RCC 7860 (cell line): ENCODE measurements around the gene MTOR.

Experiments
- DNase-seq: peaks from one replicate; pipeline ENCODE4 v3.0.0-alpha.2; 2015; ENCODE audit warnings: low spot score
- FAIRE-seq: peaks from 2 replicates; lab custom pipeline; 2012; peaks lifted over from hg19 to GRCh38; lab: Jason Lieb, UNC

The MTOR gene

DNA sequence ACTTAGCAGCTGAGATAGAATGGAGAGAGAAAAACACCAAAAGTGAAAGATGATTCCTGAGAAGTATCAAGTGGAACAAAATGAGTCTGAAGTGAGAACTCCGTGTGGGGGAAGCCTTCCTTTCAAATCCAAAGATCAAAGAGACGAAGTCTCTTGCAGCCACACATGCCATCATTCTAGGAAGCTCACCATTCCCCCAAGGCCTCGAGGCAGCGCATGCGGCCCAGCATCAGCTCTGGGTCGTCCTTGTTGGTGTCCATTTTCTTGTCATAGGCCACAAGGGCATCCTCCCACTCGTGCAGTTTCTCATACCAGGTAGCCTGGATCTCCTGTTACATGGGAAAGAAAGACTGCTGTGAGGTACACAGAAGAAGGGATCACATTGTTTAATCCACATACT is 105.4 kb downstream of the MTOR start:
- no peak for FAIRE-seq

DNA sequence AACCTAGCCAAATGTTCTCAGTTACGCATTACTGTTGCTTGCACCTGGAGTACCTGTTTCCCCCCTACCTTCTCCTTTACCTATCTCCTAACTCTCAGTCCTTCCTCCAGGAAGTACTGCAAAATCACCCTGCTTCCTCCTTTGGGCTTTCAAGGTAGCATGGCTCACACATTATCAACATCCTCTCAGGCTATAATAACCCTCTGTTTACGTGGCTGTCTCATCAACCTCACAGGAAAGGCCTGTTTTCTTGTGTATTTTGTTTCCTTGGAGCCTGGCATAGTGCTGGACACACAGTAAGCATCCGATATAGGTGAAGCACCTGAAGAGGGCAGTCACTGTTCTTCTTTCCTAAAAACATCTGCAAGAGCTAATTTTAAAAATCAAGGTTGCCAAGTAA is 105.9 kb downstream of the MTOR start:
- DNase-seq (no peak), FAIRE-seq (no peak)

More for the DNA sequence above, 105.4 kb downstream of the MTOR start:
- no peak for DNase-seq

DNA sequence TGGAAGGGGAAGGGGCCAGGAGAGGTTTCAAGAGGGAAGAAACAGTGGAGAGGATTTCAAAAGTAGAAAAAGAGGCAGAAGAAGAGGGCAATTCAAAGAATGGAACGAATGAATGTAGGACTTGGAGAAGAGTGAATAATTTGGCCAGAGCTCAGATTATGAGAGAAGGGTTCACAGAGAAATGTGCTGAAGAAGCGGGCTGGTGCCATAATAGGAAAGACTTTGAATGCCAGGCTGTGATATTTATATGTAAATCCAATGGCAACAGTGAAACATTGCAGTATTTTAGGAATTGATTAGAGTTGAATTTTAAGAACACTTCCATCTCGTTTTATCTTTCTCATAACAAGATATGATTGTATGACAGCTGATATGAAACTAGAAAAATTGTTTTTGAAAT is 109.2 kb downstream of the MTOR start:
- FAIRE-seq (no peak), DNase-seq (no peak)

GRCh38 chr1:11152755-11153154 is 109.6 kb downstream of the MTOR start:
- no peak for DNase-seq
- no peak for FAIRE-seq

GRCh38 chr1:11151826-11152612 is 110.3 kb downstream of the MTOR start:
- DNase-seq (no peak), FAIRE-seq (no peak)

- no peak for FAIRE-seq
- no peak for DNase-seq
Observed at GRCh38 chr1:11151114-11151513, 111.2 kb downstream of the MTOR start.

- FAIRE-seq: no peak
- no peak for DNase-seq
Observed at GRCh38 chr1:11150326-11150725, 112.0 kb downstream of the MTOR start.

DNA sequence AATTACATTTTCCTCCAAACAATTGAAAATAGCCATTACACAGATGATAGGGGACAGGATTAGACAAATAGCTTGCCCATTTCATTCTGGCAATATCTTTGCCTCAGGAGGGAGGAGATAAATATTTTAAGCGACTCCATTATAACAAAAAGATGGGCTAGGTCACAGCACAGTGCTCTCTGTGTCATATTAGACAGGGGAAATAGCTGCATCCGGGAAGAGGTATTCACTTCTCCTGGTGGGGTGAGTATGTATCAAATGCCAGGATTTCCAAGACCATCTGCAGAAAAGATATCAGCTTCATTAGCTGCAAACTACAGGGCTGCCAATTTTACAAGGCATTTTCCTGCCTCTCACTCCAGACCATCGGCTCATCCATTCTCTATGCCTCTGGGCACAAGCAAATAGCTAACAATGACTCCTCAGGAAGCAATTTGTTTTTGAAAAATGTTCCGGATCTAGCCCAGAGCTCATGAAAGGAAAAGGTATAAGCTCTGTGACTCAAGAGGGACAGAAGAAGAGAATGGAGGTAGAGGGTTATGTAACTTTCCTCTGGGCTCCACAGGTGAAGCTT is 115.1 kb downstream of the MTOR start:
- FAIRE-seq: no peak
- no peak for DNase-seq

DNA sequence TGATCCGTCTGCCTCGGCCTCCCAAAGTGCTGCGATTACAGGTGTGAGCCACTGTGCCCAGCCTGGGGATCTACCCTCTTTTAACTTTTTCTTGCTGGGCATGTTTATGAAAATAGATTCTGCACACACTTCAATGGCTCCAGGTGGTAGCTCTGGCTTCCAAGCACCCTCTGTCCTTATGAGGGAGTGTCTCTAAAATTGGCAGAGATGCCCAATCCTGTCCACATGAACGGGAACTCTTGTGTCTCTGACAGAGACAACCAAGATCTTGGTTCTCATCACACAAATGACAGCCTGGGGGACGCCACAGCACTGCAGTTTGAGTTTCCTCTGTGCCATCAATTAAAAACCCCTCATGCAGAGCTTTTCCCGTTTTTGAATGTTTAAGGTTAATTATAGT is 116.6 kb downstream of the MTOR start:
- DNase-seq: no peak

DNA sequence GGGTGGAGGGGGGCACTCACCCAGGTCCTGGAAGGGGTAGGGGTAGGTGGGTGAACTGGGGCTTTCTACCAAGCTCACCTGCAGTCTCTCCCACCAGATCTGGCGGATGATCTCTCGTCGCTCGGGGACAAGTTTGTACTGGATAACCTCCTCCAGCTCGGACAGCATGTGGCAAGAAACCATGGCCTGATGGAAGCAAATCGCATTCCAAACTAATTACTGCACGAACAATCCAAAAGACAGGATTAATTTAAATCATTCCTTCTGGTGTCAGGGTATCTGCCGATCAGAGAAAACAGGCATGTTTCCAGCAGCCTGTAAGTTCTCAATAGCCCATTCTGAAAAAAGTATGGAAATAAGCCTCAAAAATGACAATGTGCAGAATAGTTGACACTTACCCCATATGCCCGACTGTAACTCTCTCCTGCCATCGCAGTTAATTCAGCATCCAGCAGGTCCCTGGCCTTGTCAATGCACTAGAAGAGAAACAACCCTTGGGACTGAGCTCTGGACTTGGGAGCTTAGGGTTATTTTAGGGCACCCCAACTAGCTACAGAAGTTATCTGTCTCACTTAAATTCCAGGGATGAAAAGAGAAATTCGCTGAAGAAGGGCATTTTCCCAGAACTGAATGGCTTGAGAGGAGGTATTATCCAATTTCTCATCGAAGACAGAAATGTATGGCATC is 117.6 kb downstream of the MTOR start:
- FAIRE-seq (no peak), DNase-seq (no peak)

More for the DNA sequence above, 116.6 kb downstream of the MTOR start:
- no peak for FAIRE-seq

GRCh38 chr1:11143907-11144306 is 118.4 kb downstream of the MTOR start:
- FAIRE-seq (no peak), DNase-seq (no peak)

DNA sequence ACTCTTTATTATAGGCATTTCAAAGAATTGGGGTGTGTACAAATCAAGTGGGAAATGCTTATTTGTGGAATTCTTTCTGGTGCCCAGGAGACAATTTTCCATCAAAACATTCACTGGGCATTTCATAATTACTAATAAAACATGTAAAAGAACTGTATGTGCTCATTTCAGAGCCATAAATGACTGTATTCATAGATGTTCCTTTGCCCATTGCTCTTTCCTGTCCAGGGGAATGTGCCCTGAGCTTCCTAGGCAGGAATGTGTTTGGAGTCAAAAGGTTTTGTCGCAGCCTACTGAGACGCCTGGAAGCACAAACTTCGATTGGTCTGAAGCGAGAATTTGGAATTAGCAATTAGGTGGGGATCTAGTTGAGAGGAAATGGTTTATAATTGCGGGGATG is 119.0 kb downstream of the MTOR start:
- DNase-seq: no peak
- no peak for FAIRE-seq

DNA sequence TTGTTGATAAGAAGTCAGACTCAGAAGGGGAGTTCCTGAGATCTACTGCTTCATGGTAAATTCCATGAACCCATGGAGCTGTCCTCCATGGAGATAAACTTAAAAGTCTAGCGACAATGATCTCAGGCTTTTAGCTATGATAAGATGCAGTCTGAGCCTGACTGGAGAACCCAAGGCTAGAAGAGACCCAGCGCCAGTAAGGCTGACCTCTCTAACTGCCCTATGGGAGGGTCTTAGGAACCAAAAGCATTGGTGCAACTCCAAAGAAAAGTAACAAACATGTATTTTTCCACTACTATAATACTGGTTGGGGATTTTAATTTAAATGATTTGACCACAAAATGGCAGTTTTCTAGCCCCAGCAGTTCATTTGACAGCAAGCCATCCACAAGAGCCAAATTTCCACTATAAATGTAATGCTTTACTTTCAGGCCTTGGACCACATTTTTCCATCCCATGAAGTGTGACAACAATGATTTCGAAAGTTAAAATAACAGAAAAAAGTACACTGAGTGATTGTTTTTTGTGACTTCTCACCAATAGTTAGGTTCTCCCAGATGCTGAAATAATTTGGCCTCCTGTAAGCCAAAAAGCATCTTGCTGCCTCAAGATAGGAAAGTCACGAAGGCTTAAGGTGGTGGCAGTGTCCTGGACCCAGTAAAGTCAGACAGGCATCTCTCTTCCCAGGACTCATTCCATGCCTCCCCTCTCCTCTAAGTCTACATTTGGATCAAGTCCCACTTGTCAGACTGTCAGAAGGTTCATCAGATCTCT is 119.5 kb downstream of the MTOR start:
- FAIRE-seq: no peak

GRCh38 chr1:11138952-11139351 is 123.4 kb downstream of the MTOR start:
- FAIRE-seq (no peak), DNase-seq (no peak)

More for the DNA sequence above, 119.5 kb downstream of the MTOR start:
- no peak for DNase-seq

DNA sequence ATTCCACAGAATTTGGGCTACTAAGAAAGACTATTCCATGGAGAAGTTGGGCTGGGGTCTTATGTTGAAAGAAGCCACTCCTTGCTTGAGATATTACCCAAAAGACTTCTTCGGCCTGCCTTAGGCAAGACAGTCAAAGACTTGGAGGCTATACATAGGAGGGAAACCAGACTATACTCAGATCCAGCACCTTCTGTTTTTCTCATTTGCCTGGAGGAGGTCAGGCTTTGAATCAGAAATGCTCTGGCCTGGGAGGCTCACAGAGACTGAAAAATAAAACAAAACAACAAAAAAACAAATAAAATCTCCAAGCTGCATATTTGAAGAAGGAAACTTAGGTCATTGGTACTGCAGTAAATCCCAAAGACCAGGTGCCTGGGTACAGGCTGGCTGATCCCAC is 124.3 kb downstream of the MTOR start:
- DNase-seq: no peak
- no peak for FAIRE-seq

DNA sequence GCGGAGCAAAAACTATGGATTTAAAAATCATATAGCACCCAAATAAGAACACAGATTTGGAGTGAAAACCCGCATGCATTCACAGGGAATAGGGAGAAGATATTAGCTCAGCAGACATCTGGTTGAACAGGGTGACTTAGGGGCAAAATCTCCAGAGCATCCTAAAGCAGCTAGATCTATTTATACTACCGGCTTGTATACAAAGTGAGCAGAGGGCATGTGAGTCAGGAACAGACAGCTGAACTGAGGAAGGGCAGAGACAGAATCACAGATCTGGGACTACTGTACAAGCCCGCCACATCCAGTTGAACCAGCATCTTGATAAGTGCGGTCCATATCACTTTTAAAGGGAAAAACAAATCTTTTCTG is 127.5 kb downstream of the MTOR start:
- DNase-seq: no peak

DNA sequence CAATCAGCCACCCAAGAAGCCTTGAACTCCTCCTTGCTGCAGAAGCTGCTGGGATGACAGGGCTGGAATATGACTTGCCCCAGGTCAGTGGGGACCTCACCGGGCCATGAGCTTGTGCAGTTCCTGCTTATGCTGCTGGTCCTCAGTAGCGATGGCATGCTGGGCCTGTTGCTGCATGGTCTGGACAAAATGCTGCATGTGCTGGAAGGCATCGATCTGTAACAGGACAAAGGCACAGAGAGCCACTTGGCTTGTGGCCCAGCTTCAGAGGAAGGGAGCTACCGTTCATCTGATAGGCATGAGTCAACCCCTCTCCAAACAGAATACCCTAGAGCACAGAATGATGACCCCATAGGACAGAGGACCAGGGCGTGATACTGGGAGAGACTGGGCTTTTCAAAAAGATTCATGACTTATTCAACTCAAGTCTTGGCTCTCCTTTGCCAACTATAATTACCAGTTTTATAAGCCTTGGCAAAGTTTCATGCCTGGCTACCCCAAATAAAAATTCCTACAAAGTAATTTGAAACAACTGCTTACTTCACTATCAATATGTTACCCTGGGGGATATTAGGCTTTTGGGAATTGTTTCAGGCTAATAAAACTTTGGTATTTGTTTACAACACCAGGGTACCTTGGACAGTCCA is 128.0 kb downstream of the MTOR start:
- FAIRE-seq (no peak), DNase-seq (peak; percentile 42)

More for the DNA sequence above, 127.5 kb downstream of the MTOR start:
- no peak for FAIRE-seq

- DNase-seq (no peak), FAIRE-seq (no peak)
Observed at GRCh38 chr1:11132563-11133293, 129.6 kb downstream of the MTOR start.

- FAIRE-seq: no peak
- DNase-seq: no peak
Observed at GRCh38 chr1:11131816-11132215, 130.5 kb downstream of the MTOR start.

DNA sequence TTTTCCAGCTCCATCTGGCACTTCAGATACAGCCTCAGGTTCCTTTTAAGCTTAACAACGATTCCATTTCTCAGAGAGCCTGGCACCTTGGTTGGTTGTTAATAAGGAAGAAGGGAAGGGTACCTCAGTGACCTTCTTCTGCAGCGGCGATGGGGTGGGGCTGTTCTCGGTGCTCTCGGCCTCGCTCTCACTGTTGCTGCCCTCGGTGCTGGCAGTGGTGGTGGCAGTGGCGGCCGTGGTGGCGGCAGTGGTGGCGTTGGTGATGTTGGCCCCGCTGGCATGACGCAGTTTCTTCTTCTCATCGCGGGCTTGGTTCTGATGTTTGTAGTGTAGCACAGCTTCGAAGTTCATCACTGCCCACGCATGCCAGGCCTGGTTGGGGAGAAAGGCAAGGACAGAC is 131.9 kb downstream of the MTOR start:
- no peak for DNase-seq
- FAIRE-seq: no peak
